Hippocampal formation (tissue), 2 donors: ENCODE measurements around the gene RHEBL1.

Experiments
- DNase-seq, 2 donors: peaks; one replicate each; lab custom pipeline; 2025; lab: John Stamatoyannopoulos, UW

The RHEBL1 gene

DNA sequence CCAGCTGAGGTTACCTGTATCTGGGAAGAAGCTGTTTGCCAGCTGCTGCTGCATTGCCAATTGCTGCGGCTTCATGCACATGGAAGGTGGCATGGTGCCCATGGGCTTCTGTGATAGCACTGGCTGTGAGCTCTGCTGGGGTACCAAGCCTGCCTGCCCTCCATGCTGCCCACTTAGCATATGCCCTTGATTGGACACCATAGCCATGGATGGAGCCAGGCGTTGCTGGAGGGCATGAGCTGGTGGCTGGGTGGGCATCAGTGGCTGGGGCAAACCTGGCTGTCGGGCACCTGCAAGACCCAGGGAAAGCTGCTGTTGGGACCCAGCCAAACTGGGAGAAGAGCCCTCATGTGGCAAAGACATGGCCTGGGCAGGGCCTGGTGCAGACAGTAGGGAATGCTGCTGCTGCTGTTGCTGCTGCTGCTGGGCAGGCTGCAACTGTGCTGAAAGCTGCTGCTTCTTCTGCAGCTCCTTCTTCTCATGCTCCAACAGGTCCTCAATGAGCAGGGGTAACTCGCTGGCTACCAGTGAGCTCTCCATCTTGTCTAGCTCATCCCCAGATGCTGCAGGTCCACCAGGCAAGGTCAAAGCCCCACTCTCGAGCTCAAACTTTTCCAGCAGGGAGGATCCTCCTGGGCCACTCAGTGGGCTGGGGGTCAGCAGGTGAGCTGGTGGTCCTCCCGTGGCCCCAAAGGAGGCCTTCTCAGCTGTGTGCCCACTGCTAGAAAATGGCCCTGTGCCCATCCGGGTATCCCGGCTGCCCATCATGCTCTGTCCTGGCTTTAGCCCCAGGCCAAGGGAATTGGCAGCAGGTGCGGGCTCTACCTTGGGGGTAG is 32.5 kb downstream of the RHEBL1 start:
- DNase-seq = no peak

DNA sequence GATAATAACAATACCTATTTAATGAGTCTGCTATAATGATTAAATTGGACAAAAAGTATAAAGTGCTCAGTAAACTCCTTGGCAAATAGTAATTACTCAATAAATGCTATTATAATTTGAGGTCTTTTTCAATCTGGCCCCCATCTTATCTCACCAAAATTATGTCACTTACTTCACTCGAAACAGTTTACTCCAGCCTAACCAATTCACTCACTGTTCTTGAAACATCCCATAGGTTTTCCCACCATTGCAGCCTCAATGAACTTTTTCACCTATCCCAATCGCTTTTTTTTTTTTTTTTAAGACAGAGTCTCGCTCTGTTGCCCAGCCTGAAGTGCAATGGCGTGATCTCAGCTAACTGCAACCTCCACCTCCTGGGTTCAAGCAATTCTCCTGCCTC is 33.8 kb downstream of the RHEBL1 start:
- DNase-seq = no peak

DNA sequence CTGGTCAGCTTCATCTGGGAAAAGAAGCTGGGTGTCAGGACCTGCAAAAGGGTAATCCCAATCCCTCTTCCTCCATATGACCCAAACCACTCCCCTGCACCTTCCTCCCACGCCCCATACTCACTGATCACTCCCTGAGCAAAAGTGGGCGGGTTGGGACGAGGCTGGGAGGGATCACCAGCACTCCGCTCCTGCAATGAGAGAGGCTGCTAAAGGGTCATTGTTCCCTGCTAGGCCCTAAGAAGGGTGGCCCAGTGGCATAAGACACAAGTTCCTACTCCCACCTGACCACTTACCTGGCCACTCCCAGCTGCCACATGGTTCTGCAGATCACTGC is 35.5 kb downstream of the RHEBL1 start:
- DNase-seq = no peak

- no peak for DNase-seq
Observed at GRCh38 chr12:49033611-49034285, 36.0 kb downstream of the RHEBL1 start.

GRCh38 chr12:49032679-49033447 is 36.9 kb downstream of the RHEBL1 start:
- DNase-seq = no peak

DNA sequence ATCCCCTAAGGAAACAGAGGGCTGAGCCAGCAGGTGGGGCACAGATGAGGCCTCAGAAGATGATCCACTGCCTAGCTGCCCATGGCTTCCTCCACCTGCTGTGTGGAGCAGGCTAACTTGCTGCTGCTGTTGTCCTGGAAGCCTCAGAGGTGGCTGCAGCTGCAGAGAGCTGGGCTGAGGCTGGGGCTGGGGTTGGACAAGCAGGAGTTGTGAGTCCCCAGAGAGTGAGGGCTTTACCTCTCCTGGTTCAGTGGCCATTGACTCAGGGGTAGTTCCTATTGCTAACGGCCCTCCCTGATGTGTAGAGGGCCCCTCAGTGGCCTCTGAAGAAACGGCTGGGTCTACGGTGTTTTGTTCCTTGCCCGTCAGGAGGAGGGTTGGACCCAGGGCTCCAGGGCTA is 37.5 kb downstream of the RHEBL1 start:
- no peak for DNase-seq

DNA sequence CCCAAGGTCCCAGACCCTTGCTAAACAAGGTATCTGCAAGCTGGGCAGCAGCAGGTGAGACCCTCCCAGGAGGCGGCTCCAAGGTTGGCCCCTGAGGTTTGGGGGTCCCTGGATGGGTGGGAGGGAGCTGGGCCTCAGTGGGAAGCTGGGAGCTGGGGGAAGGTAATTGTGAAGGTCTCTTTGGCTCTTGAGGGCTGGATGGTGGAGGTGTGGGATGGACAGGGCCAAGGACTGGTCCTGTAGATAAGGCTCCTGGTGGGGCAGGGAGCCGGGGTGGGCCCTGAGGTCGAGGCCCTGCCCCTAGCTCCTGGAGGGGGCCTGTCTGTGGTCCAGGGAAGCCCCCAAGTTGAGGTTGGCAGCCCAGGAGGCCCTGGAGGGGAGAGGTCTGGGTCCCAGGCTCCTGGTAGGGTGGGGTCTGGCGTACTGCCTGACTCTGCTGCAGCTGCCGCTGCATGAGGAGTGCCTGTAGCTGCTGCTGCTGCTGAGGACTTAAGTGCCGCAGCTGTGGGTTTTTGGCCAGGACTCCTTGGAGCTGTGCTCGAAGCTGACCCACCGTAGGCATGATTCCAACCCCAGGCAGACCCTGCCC is 38.1 kb downstream of the RHEBL1 start:
- DNase-seq = no peak

GRCh38 chr12:49030714-49031572 is 38.8 kb downstream of the RHEBL1 start:
- no peak for DNase-seq

- DNase-seq = no peak
Observed at GRCh38 chr12:49030119-49030518, 39.7 kb downstream of the RHEBL1 start.

GRCh38 chr12:49028666-49029275 is 41.0 kb downstream of the RHEBL1 start:
- DNase-seq = no peak

DNA sequence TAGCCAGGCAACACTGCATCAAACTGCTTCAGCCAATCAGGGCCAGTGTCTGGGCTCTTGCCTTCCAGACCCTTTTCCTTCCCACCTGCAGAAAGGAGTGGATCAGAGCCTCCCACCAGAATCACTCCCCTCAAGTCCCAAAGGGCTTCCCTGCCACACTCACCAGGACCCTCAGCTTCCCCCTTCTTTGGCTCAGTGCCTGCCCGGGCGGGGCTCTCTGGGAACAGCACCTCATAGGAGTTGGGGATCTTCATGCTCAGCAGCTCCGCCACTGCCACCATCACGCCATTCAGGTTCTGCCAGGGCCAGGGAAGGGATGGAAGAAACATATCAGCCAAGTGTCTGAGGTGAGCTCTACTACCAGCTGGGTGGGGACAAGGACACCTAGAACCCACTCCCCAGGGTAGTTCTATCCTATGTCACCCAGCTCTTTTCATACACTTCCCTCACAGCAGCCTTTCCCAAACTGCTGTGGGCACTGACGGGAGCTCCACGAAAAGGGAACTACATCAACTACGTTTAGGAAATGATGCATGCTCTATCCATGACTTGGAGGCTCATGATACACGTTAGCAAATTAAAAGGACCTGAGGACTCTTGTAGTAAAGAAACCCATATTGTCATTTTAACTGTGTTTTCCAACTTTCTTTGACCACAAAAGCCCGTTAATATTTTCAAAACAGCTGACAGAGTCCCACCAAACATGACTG is 41.8 kb downstream of the RHEBL1 start:
- DNase-seq = no peak

GRCh38 chr12:49026678-49027480 is 42.9 kb downstream of the RHEBL1 start:
- DNase-seq = no peak

- no peak for DNase-seq
Observed at GRCh38 chr12:49026101-49026500, 43.7 kb downstream of the RHEBL1 start.

GRCh38 chr12:49025463-49025862 is 44.3 kb downstream of the RHEBL1 start:
- DNase-seq = no peak

GRCh38 chr12:49024543-49024942 is 45.2 kb downstream of the RHEBL1 start:
- no peak for DNase-seq

- DNase-seq = no peak
Observed at GRCh38 chr12:49023812-49024211, 46.0 kb downstream of the RHEBL1 start.

DNA sequence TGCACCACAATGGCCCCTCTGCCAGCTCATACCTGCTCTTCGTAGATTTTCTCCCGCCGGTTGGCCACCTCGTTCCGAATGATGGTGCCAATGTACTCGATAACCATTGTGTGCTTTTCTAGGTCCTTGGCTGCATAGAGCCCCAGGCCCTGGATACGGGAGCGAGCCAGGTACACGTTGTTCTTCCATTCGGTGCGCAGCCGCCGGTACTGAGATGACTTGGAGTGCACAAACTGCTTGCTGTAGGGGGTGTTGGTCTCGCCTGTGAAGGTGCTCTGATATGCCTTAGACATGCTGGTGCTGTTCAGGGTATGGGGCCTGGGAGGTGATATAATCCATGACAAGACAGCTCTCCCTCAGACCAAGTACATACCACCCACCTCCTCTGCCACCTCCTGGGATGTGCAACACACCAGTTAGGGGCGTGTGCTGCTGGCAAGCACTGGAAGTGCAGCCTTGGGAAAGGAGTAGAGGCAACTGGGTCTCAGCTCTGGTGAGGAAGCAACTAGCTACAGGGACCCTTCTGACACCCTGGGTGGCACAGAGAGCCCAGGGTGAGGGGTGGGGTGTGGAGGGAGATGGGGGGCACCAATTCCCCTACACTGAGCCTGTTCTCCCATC is 47.1 kb downstream of the RHEBL1 start:
- DNase-seq = no peak

DNA sequence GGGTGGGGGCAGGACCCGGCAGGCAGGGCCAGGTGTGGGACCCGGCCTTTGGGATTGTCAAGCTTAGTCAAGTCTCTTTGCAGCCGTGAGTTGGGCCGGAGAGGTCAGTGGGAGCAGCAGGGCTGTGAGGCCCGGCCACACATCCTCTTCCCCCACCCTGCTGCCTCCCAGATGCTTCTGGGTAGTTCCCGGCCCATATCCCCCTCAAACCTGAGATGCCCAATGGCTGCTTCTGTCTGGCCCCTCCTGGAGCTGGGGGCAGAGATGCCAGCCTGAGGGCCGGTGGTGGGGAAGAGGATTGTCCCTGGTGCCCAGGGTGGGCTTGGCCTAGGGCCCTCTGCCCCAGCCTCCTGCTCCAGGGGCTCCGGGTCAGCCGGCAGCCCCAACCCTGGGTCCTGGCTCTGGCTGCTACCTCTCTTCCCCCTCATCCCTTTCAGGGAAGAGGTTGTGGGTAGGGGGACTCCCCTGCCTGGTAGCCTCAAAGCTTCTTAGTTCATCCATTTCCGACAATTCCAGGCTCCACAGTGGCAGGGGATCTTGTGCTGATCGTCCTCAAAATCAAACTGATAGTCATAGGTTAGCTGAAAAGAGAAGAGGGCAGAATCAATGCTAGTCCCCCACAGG is 48.4 kb downstream of the RHEBL1 start:
- no peak for DNase-seq

GRCh38 chr12:49020441-49020840 is 49.3 kb downstream of the RHEBL1 start:
- no peak for DNase-seq
